DOHH2 (cell line): ENCODE data around the gene OSCAR.

Experiments
- H3F3A ChIP-seq: fragments of 200-600 bp; sonication (generic), shearing (Covaris generic); 2 replicates; pipeline ENCODE4 v1.6.0; 2016; ENCODE audit warnings: antibody characterized with exemption, mild to moderate bottlenecking; ENCODE audit not compliant: control insufficient read depth, insufficient read depth
- H3K27ac ChIP-seq: fragments of 200-600 bp; sonication (generic); 2 replicates; pipeline ENCODE4 v1.5.1; 2014; ENCODE audit warnings: low read depth, mild to moderate bottlenecking, low read length, moderate library complexity
- H3K27me3 ChIP-seq: fragments of 200-600 bp; sonication (generic); 2 replicates; pipeline ENCODE4 v1.6.1; 2014; ENCODE audit warnings: mild to moderate bottlenecking, low read length, mixed read lengths; ENCODE audit not compliant: control insufficient read depth
- H3K36me3 ChIP-seq: fragments of 200-600 bp; sonication (generic); 2 replicates; pipeline ENCODE4 v1.6.1; 2014; ENCODE audit warnings: mild to moderate bottlenecking, low read length, moderate library complexity, mixed read lengths; ENCODE audit not compliant: control insufficient read depth
- H3K4me1 ChIP-seq: fragments of 200-600 bp; sonication (generic); 2 replicates; pipeline ENCODE4 v1.6.1; 2014; ENCODE audit warnings: mild to moderate bottlenecking, low read length, mixed read lengths; ENCODE audit not compliant: control insufficient read depth
- H3K4me2 ChIP-seq: fragments of 200-600 bp; sonication (generic); 2 replicates; pipeline ENCODE4 v1.6.0; 2014; ENCODE audit warnings: mild to moderate bottlenecking, low read length, moderate library complexity
- H3K4me3 ChIP-seq: fragments of 200-600 bp; sonication (generic); 2 replicates; pipeline ENCODE4 v1.5.1; 2014; ENCODE audit warnings: mild to moderate bottlenecking, low read length, mixed read lengths
- H3K79me2 ChIP-seq: fragments of 200-600 bp; sonication (generic); 2 replicates; pipeline ENCODE4 v1.6.1; 2014; ENCODE audit warnings: mild to moderate bottlenecking, low read length, mixed read lengths; ENCODE audit not compliant: control insufficient read depth
- H3K9me2 ChIP-seq: fragments of 200-600 bp; sonication (generic); replicated peaks from 2 replicates; pipeline ENCODE4 v1.6.1; 2014; ENCODE audit warnings: mild to moderate bottlenecking, low read length, mixed read lengths; ENCODE audit not compliant: control insufficient read depth
- H3K9me3 ChIP-seq: fragments of 200-600 bp; sonication (generic); 2 replicates; pipeline ENCODE4 v1.6.1; 2014; ENCODE audit warnings: antibody characterized with exemption, low read length, mixed read lengths; ENCODE audit not compliant: control insufficient read depth, insufficient read depth
- H4K20me1 ChIP-seq: fragments of 200-600 bp; sonication (generic); 2 replicates; pipeline ENCODE4 v1.6.0; 2014; ENCODE audit warnings: low read depth, mild to moderate bottlenecking, antibody characterized with exemption, low read length, moderate library complexity; ENCODE audit not compliant: control insufficient read depth, insufficient read depth
- EZH2phosphoT487 ChIP-seq: fragments of 200-600 bp; sonication (generic); IDR thresholded peaks from 2 replicates; pipeline ENCODE4 v1.6.1; 2017; ENCODE audit warnings: borderline replicate concordance, mild to moderate bottlenecking, antibody characterized with exemption, low read length, moderate library complexity, mixed read lengths
- TF ChIP-seq, protein P1 (sequence below): fragments of 200-600 bp; sonication (generic); IDR thresholded peaks from one replicate; pipeline ENCODE4 v1.5.1; 2014; ENCODE audit warnings: antibody characterized with exemption, mild to moderate bottlenecking, low read depth, low read length; ENCODE audit not compliant: poor library complexity, severe bottlenecking

The OSCAR gene

DNA sequence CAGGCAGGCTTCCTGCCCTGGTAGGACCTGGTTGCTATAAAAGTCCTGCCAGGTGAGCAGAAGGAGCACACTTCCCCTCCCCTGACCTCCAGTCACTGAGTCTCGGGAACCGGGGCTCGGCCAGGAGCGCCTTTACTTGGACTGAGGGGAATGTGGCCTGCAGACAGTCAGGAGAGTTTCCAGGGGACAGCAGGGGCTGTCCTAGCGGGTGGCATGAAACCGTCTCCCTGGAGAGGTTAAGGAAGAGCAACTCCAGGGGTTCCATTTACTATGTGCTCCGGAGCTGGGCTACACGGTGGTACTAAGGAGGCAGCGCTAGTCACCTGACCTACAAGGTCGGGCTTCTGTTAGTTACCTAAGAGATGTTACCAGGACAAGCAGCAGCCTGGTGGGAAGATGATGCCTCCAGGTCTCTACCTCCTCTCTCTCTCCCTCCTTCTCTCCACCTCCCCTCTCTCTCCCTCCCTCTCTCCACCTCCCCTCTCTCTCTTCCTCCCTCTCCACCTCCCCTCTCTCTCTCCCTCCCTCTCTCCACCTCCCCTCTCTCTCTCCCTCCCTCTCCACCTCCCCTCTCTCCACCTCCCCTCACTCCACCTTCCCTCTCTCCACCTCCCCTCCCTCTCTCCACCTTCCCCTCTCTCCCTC lies 32.8 kb upstream of the OSCAR start:
- peaks cover 11% of the 10 kb centered on the region for H3K4me1 ChIP-seq
- 0 out of 2 replicates have a peak, but pooled peaks cover 3% of the 10 kb centered on the region for H4K20me1 ChIP-seq
- no peak overlapping the region for H3K4me2 ChIP-seq
- no peaks in the 10 kb centered on the region for H3K9me3 ChIP-seq
- no peak overlapping the region for H3K27ac ChIP-seq
- H3K79me2 ChIP-seq, result peaks cover 9% of the 10 kb centered on the region
- TF ChIP-seq EZH2phosphoT487, result no peak
- TF ChIP-seq, protein P1, sequence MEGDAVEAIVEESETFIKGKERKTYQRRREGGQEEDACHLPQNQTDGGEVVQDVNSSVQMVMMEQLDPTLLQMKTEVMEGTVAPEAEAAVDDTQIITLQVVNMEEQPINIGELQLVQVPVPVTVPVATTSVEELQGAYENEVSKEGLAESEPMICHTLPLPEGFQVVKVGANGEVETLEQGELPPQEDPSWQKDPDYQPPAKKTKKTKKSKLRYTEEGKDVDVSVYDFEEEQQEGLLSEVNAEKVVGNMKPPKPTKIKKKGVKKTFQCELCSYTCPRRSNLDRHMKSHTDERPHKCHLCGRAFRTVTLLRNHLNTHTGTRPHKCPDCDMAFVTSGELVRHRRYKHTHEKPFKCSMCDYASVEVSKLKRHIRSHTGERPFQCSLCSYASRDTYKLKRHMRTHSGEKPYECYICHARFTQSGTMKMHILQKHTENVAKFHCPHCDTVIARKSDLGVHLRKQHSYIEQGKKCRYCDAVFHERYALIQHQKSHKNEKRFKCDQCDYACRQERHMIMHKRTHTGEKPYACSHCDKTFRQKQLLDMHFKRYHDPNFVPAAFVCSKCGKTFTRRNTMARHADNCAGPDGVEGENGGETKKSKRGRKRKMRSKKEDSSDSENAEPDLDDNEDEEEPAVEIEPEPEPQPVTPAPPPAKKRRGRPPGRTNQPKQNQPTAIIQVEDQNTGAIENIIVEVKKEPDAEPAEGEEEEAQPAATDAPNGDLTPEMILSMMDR, result no peak
- H3F3A ChIP-seq, result no peaks in the 10 kb centered on the region
- no peaks in the 10 kb centered on the region for H3K9me2 ChIP-seq
- H3K36me3 ChIP-seq, result peaks cover 31% of the 10 kb centered on the region
- H3K27me3 ChIP-seq, result no peaks in the 10 kb centered on the region
- no peak overlapping the region for H3K4me3 ChIP-seq

DNA sequence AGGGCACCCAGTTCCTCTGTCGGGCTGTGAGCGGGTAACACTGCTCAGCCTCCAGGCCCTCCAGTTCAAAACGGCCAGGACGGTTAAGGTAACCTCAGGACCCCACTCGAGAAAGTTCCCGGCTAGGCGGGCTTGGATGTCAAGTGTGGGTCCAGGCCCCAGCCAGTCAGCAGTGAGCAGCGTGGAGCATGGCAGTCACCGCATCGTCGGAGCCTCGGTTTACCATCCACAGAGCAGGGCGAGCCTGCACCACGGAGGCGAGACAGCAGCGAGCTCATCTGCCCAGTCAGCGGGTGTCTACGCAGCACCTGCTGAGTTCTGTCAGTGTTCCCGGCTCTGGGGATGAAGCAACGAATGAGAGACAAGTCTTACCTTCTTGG lies 29.0 kb upstream of the OSCAR start:
- Histone ChIP-seq H3K9me3 (no peaks in the 10 kb centered on the region), H3F3A (no peaks in the 10 kb centered on the region), H3K4me2 (no peak overlapping the region), H3K79me2 (no peaks in the 10 kb centered on the region), H3K27me3 (no peaks in the 10 kb centered on the region), H3K27ac (no peak overlapping the region), H3K9me2 (no peaks in the 10 kb centered on the region), H3K36me3 (peaks cover 50% of the 10 kb centered on the region), H3K4me1 (no peaks in the 10 kb centered on the region), H4K20me1 (0 out of 2 replicates have a peak, but pooled peaks cover 3% of the 10 kb centered on the region), H3K4me3 (no peak overlapping the region)
- TF ChIP-seq, protein P1, result no peak
- no peak for TF ChIP-seq EZH2phosphoT487

DNA sequence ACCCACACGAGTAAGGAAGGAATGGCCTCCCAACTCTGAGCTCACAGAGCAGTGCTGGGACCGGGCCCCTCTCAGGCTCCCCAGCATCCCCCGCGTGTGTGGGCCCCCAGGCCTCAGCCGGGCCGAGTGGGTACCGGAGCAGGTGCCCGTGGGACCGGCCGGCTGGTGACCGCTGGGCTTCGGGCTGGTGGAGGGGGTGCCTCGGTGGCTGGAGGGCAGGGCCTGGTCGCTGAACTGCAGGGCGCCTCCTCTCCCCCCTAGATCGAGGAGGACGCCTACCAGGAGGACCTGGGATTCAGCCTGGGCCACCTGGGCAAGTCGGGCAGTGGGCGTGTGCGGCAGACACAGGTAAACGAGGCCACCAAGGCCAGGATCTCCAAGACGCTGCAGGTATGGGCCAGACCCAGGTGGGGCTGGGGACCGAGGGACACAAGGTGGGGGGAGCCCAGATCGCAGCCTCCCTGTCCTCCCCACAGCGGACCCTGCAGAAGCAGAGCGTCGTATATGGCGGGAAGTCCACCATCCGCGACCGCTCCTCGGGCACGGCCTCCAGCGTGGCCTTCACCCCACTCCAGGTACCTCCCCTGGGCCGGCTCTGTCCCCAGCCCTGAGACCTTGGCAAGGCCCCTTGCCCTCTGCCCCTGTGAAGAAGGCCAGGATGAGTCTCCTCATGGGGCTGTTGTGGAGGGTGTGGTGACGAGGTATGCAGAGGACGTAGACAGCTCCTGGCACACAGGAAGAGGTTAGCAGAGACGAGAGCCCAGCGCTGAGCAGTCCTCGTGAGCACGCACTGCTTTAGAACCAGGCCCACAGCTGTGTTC lies 28.4 kb upstream of the OSCAR start:
- H3K27me3 ChIP-seq, result no peaks in the 10 kb centered on the region
- H3K79me2 ChIP-seq, result no peaks in the 10 kb centered on the region
- H3K36me3 ChIP-seq, result peaks cover 56% of the 10 kb centered on the region
- H4K20me1 ChIP-seq, result 0 out of 2 replicates have a peak, but pooled peaks cover 3% of the 10 kb centered on the region
- H3K4me1 ChIP-seq, result no peaks in the 10 kb centered on the region
- H3K9me2 ChIP-seq, result no peaks in the 10 kb centered on the region
- H3K4me2 ChIP-seq, result no peak overlapping the region
- no peaks in the 10 kb centered on the region for H3F3A ChIP-seq
- H3K4me3 ChIP-seq, result no peak overlapping the region
- no peaks in the 10 kb centered on the region for H3K9me3 ChIP-seq
- TF ChIP-seq, protein P1, result no peak
- TF ChIP-seq EZH2phosphoT487, result no peak
- H3K27ac ChIP-seq, result no peak overlapping the region
